HG02798 (cell line): Measurements from ENCODE around the gene IQCE.

Source experiments
- ATAC-seq: cut with Tn5 transposase; IDR thresholded peaks from one replicate; pipeline ENCODE4 v1.9.1; 2021; ENCODE audit warnings: mild to moderate bottlenecking; ENCODE audit not compliant: unreplicated experiment, poor library complexity

IQCE gene

GRCh38 chr7:2628891-2629290, 70.1 kb downstream of the IQCE start:
- ATAC-seq = no peak

- ATAC-seq = no peak
Observed at GRCh38 chr7:2629746-2630681, 71.2 kb downstream of the IQCE start.

GRCh38 chr7:2631946-2632732, 73.4 kb downstream of the IQCE start, which contains the start of gene TTYH3:
Gene TTYH3 (plus strand): TSS chr7:2631986. CDS start chr7:2632156, 170 bp downstream.
- peak; percentile 51 for ATAC-seq

- ATAC-seq = peak; percentile 14
Observed at GRCh38 chr7:2632733-2633537, 74.2 kb downstream of the IQCE start.

GRCh38 chr7:2633538-2634266, 74.9 kb downstream of the IQCE start:
- ATAC-seq = no peak

GRCh38 chr7:2634267-2635145, 75.7 kb downstream of the IQCE start:
- no peak for ATAC-seq

GRCh38 chr7:2635148-2635668, 76.4 kb downstream of the IQCE start:
- no peak for ATAC-seq

GRCh38 chr7:2635810-2636701, 77.3 kb downstream of the IQCE start:
- ATAC-seq = no peak

- no peak for ATAC-seq
Observed at GRCh38 chr7:2637066-2637471, 78.3 kb downstream of the IQCE start.

- peak; percentile 23 for ATAC-seq
Observed at GRCh38 chr7:2637505-2638223, 78.9 kb downstream of the IQCE start.

- no peak for ATAC-seq
Observed at GRCh38 chr7:2638224-2638991, 79.6 kb downstream of the IQCE start.

- no peak for ATAC-seq
Observed at GRCh38 chr7:2639181-2639681, 80.5 kb downstream of the IQCE start.

- ATAC-seq = no peak
Observed at GRCh38 chr7:2639695-2640481, 81.1 kb downstream of the IQCE start.

GRCh38 chr7:2640482-2640830, 81.7 kb downstream of the IQCE start:
- ATAC-seq = no peak

GRCh38 chr7:2640846-2641316, 82.1 kb downstream of the IQCE start:
- no peak for ATAC-seq
